CD4-positive, alpha-beta T cell treated with Interleukin-21 for 1 hour (primary cell): Measurements from ENCODE around the gene HOTAIR.

Source experiments
- DNase-seq: peaks from one replicate; pipeline ENCODE4 v3.0.0-alpha.2; 2020

HOTAIR gene

GRCh38 chr12:53998110-53998899 lies 23.6 kb upstream of the HOTAIR start:
- no peak for DNase-seq

- no peak for DNase-seq
These were observed 22.7 kb upstream of the HOTAIR start for GRCh38 chr12:53997204-53998109.

GRCh38 chr12:53996240-53997203 lies 21.8 kb upstream of the HOTAIR start:
- no peak for DNase-seq

GRCh38 chr12:53995378-53996239 lies 20.9 kb upstream of the HOTAIR start:
- DNase-seq = no peak

- DNase-seq = no peak
These were observed 20.2 kb upstream of the HOTAIR start for GRCh38 chr12:53995002-53995377.

GRCh38 chr12:53994264-53995001 lies 19.7 kb upstream of the HOTAIR start:
- no peak for DNase-seq

- no peak for DNase-seq
These were observed 19.2 kb upstream of the HOTAIR start for GRCh38 chr12:53994009-53994263.

- no peak for DNase-seq
These were observed 18.6 kb upstream of the HOTAIR start for GRCh38 chr12:53993162-53994008.

- no peak for DNase-seq
These were observed 17.7 kb upstream of the HOTAIR start for GRCh38 chr12:53992377-53992889.

- no peak for DNase-seq
These were observed 16.3 kb upstream of the HOTAIR start for GRCh38 chr12:53991077-53991460.

- DNase-seq = no peak
These were observed 15.7 kb upstream of the HOTAIR start for GRCh38 chr12:53990311-53991076.

GRCh38 chr12:53989227-53990113 lies 14.7 kb upstream of the HOTAIR start:
- DNase-seq = no peak

GRCh38 chr12:53988541-53989226 lies 13.9 kb upstream of the HOTAIR start:
- no peak for DNase-seq

GRCh38 chr12:53987787-53988230 lies 13.1 kb upstream of the HOTAIR start:
- DNase-seq = no peak

GRCh38 chr12:53986686-53987483 lies 12.1 kb upstream of the HOTAIR start:
- no peak for DNase-seq

GRCh38 chr12:53985994-53986685 lies 11.4 kb upstream of the HOTAIR start:
- DNase-seq = no peak
